DOHH2 (cell line): ENCODE data around the gene INO80.

Experiments
- EZH2phosphoT487 ChIP-seq: fragments of 200-600 bp; sonication (generic); IDR thresholded peaks from 2 replicates; pipeline ENCODE4 v1.6.1; 2017; ENCODE audit warnings: borderline replicate concordance, mild to moderate bottlenecking, antibody characterized with exemption, low read length, moderate library complexity, mixed read lengths
- TF ChIP-seq, protein P1 (sequence below): fragments of 200-600 bp; sonication (generic); IDR thresholded peaks from one replicate; pipeline ENCODE4 v1.5.1; 2014; ENCODE audit warnings: antibody characterized with exemption, mild to moderate bottlenecking, low read depth, low read length; ENCODE audit not compliant: poor library complexity, severe bottlenecking

DNA sequence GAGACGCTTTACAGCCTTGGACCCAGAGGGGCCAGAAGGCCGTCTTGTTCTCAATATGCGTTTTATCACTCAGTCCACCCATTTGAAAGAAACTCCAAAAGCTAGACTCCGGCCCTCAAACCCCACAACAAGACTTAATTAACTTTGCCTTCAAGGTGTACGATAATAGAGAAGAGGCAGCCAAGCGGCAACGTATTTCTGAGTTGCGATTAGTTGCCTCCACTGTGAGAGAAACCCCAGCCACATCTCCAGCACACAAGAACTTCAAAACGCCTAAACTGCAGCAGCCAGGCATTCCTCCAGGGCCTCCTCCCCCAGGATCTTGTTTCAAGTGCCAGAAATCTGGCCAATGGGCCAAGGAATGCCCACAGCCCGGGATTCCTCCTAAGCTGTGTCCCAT is 17.4 kb upstream of the INO80 start:
- TF ChIP-seq, protein P1, sequence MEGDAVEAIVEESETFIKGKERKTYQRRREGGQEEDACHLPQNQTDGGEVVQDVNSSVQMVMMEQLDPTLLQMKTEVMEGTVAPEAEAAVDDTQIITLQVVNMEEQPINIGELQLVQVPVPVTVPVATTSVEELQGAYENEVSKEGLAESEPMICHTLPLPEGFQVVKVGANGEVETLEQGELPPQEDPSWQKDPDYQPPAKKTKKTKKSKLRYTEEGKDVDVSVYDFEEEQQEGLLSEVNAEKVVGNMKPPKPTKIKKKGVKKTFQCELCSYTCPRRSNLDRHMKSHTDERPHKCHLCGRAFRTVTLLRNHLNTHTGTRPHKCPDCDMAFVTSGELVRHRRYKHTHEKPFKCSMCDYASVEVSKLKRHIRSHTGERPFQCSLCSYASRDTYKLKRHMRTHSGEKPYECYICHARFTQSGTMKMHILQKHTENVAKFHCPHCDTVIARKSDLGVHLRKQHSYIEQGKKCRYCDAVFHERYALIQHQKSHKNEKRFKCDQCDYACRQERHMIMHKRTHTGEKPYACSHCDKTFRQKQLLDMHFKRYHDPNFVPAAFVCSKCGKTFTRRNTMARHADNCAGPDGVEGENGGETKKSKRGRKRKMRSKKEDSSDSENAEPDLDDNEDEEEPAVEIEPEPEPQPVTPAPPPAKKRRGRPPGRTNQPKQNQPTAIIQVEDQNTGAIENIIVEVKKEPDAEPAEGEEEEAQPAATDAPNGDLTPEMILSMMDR, result no peak
- TF ChIP-seq EZH2phosphoT487, result no peak
